ENCODE data around the gene AGK.
"Not testable (repeated sequence)": the region's sequence is repeated elsewhere in the genome, so short reads cannot be mapped to it uniquely, and the experiment has no call there.

Gene AGK

GRCh38 chr7:141641876-141642275 is 90.7 kb downstream of the AGK start:
- Histone ChIP-seq H3K27ac (ENCODE audit: low read depth, low read length) (no peak overlapping the region), H3K4me3 (ENCODE audit: low read length) (no peak overlapping the region), H3K9ac (ENCODE audit: low read length) (no peak overlapping the region), H3K27me3 (ENCODE audit: control insufficient read depth, insufficient read depth, low read length) (no peaks in the 10 kb centered on the region), H3K4me1 (ENCODE audit: control insufficient read depth, insufficient read depth, low read length) (no peaks in the 10 kb centered on the region), H3K36me3 (ENCODE audit: control insufficient read depth, insufficient read depth, low read length) (peaks cover 2% of the 10 kb centered on the region)

GRCh38 chr7:141645188-141645587 is 94.0 kb downstream of the AGK start:
- no peaks in the 10 kb centered on the region for H3K27me3 ChIP-seq (ENCODE audit: control insufficient read depth, insufficient read depth, low read length)
- H3K27ac ChIP-seq (ENCODE audit: low read depth, low read length): no peak overlapping the region
- no peak overlapping the region for H3K4me3 ChIP-seq (ENCODE audit: low read length)
- no peak overlapping the region for H3K9ac ChIP-seq (ENCODE audit: low read length)
- peaks cover 11% of the 10 kb centered on the region for H3K4me1 ChIP-seq (ENCODE audit: control insufficient read depth, insufficient read depth, low read length)
- peaks cover 2% of the 10 kb centered on the region for H3K36me3 ChIP-seq (ENCODE audit: control insufficient read depth, insufficient read depth, low read length)

- Histone ChIP-seq H3K4me3 (ENCODE audit: low read length) (no peak overlapping the region), H3K27me3 (ENCODE audit: control insufficient read depth, insufficient read depth, low read length) (no peaks in the 10 kb centered on the region), H3K27ac (ENCODE audit: low read depth, low read length) (no peak overlapping the region), H3K9ac (ENCODE audit: low read length) (no peak overlapping the region), H3K4me1 (ENCODE audit: control insufficient read depth, insufficient read depth, low read length) (peaks cover 14% of the 10 kb centered on the region), H3K36me3 (ENCODE audit: control insufficient read depth, insufficient read depth, low read length) (peaks cover under 1% of the 10 kb centered on the region)
Observed at GRCh38 chr7:141646826-141647480, 95.7 kb downstream of the AGK start.

- H3K27ac ChIP-seq (ENCODE audit: low read depth, low read length): not testable (repeated sequence)
Observed at GRCh38 chr7:141647701-141648100, 96.5 kb downstream of the AGK start.

GRCh38 chr7:141648276-141649114 is 97.3 kb downstream of the AGK start:
- Histone ChIP-seq H3K36me3 (ENCODE audit: control insufficient read depth, insufficient read depth, low read length) (peaks cover 6% of the 10 kb centered on the region), H3K27ac (ENCODE audit: low read depth, low read length) (peak overlapping the region; percentile 30), H3K27me3 (ENCODE audit: control insufficient read depth, insufficient read depth, low read length) (no peaks in the 10 kb centered on the region), H3K4me1 (ENCODE audit: control insufficient read depth, insufficient read depth, low read length) (peaks cover 14% of the 10 kb centered on the region), H3K4me3 (ENCODE audit: low read length) (no peak overlapping the region), H3K9ac (ENCODE audit: low read length) (no peak overlapping the region)

More at GRCh38 chr7:141647701-141648100, 96.5 kb downstream of the AGK start:
- H3K4me1 ChIP-seq (ENCODE audit: control insufficient read depth, insufficient read depth, low read length): peaks cover 14% of the 10 kb centered on the region
- not testable (repeated sequence) for H3K27me3 ChIP-seq (ENCODE audit: control insufficient read depth, insufficient read depth, low read length); H3K4me3 ChIP-seq (ENCODE audit: low read length); H3K9ac ChIP-seq (ENCODE audit: low read length); H3K36me3 ChIP-seq (ENCODE audit: control insufficient read depth, insufficient read depth, low read length)

- Histone ChIP-seq H3K4me3 (ENCODE audit: low read length) (no peak overlapping the region), H3K27ac (ENCODE audit: low read depth, low read length) (peak overlapping the region; percentile 60), H3K9ac (ENCODE audit: low read length) (no peak overlapping the region)
Observed at GRCh38 chr7:141649137-141649864, 98.1 kb downstream of the AGK start.

GRCh38 chr7:141649865-141650634 is 98.8 kb downstream of the AGK start:
- Histone ChIP-seq H3K4me1 (ENCODE audit: control insufficient read depth, insufficient read depth, low read length) (peaks cover 14% of the 10 kb centered on the region), H3K27me3 (ENCODE audit: control insufficient read depth, insufficient read depth, low read length) (no peaks in the 10 kb centered on the region), H3K9ac (ENCODE audit: low read length) (no peak overlapping the region), H3K4me3 (ENCODE audit: low read length) (no peak overlapping the region), H3K27ac (ENCODE audit: low read depth, low read length) (peak overlapping the region; percentile 60), H3K36me3 (ENCODE audit: control insufficient read depth, insufficient read depth, low read length) (peaks cover 6% of the 10 kb centered on the region)

More at GRCh38 chr7:141649137-141649864, 98.1 kb downstream of the AGK start:
- Histone ChIP-seq H3K27me3 (ENCODE audit: control insufficient read depth, insufficient read depth, low read length) (no peaks in the 10 kb centered on the region), H3K4me1 (ENCODE audit: control insufficient read depth, insufficient read depth, low read length) (peaks cover 14% of the 10 kb centered on the region), H3K36me3 (ENCODE audit: control insufficient read depth, insufficient read depth, low read length) (peaks cover 6% of the 10 kb centered on the region)

- H3K4me1 ChIP-seq (ENCODE audit: control insufficient read depth, insufficient read depth, low read length): peaks cover 14% of the 10 kb centered on the region
- H3K27ac ChIP-seq (ENCODE audit: low read depth, low read length): no peak overlapping the region
- H3K9ac ChIP-seq (ENCODE audit: low read length): no peak overlapping the region
- H3K27me3 ChIP-seq (ENCODE audit: control insufficient read depth, insufficient read depth, low read length): no peaks in the 10 kb centered on the region
- H3K36me3 ChIP-seq (ENCODE audit: control insufficient read depth, insufficient read depth, low read length): peaks cover 6% of the 10 kb centered on the region
- H3K4me3 ChIP-seq (ENCODE audit: low read length): no peak overlapping the region
Observed at GRCh38 chr7:141651417-141651816, 100.2 kb downstream of the AGK start.

GRCh38 chr7:141652691-141653090 is 101.5 kb downstream of the AGK start:
- Histone ChIP-seq H3K4me3 (ENCODE audit: low read length) (no peak overlapping the region), H3K27me3 (ENCODE audit: control insufficient read depth, insufficient read depth, low read length) (no peaks in the 10 kb centered on the region), H3K9ac (ENCODE audit: low read length) (no peak overlapping the region), H3K27ac (ENCODE audit: low read depth, low read length) (no peak overlapping the region), H3K4me1 (ENCODE audit: control insufficient read depth, insufficient read depth, low read length) (peaks cover 14% of the 10 kb centered on the region), H3K36me3 (ENCODE audit: control insufficient read depth, insufficient read depth, low read length) (peaks cover 6% of the 10 kb centered on the region)

GRCh38 chr7:141654551-141654950 is 103.3 kb downstream of the AGK start:
- peaks cover 6% of the 10 kb centered on the region for H3K36me3 ChIP-seq (ENCODE audit: control insufficient read depth, insufficient read depth, low read length)
- H3K9ac ChIP-seq (ENCODE audit: low read length): no peak overlapping the region

GRCh38 chr7:141659501-141659900 is 108.3 kb downstream of the AGK start:
- H3K27ac ChIP-seq (ENCODE audit: low read depth, low read length): no peak overlapping the region
- no peaks in the 10 kb centered on the region for H3K4me1 ChIP-seq (ENCODE audit: control insufficient read depth, insufficient read depth, low read length)
- no peak overlapping the region for H3K4me3 ChIP-seq (ENCODE audit: low read length)
- H3K9ac ChIP-seq (ENCODE audit: low read length): no peak overlapping the region
- no peaks in the 10 kb centered on the region for H3K36me3 ChIP-seq (ENCODE audit: control insufficient read depth, insufficient read depth, low read length)
- no peaks in the 10 kb centered on the region for H3K27me3 ChIP-seq (ENCODE audit: control insufficient read depth, insufficient read depth, low read length)

More at GRCh38 chr7:141654551-141654950, 103.3 kb downstream of the AGK start:
- peaks cover 6% of the 10 kb centered on the region for H3K4me1 ChIP-seq (ENCODE audit: control insufficient read depth, insufficient read depth, low read length)
- H3K27me3 ChIP-seq (ENCODE audit: control insufficient read depth, insufficient read depth, low read length): no peaks in the 10 kb centered on the region
- H3K4me3 ChIP-seq (ENCODE audit: low read length): no peak overlapping the region
- no peak overlapping the region for H3K27ac ChIP-seq (ENCODE audit: low read depth, low read length)

- H3K27me3 ChIP-seq (ENCODE audit: control insufficient read depth, insufficient read depth, low read length): no peaks in the 10 kb centered on the region
- no peak overlapping the region for H3K27ac ChIP-seq (ENCODE audit: low read depth, low read length)
- H3K4me3 ChIP-seq (ENCODE audit: low read length): no peak overlapping the region
- H3K9ac ChIP-seq (ENCODE audit: low read length): no peak overlapping the region
- no peaks in the 10 kb centered on the region for H3K36me3 ChIP-seq (ENCODE audit: control insufficient read depth, insufficient read depth, low read length)
- no peaks in the 10 kb centered on the region for H3K4me1 ChIP-seq (ENCODE audit: control insufficient read depth, insufficient read depth, low read length)
Observed at GRCh38 chr7:141660259-141660658, 109.0 kb downstream of the AGK start.
